DOHH2 (cell line): ENCODE results near the gene CRYBG3.

Experiments used
- EZH2phosphoT487 ChIP-seq: fragments of 200-600 bp; sonication (generic); IDR thresholded peaks from 2 replicates; pipeline ENCODE4 v1.6.1; 2017; ENCODE audit warnings: borderline replicate concordance, mild to moderate bottlenecking, antibody characterized with exemption, low read length, moderate library complexity, mixed read lengths
- TF ChIP-seq, protein P1 (sequence below): fragments of 200-600 bp; sonication (generic); IDR thresholded peaks from one replicate; pipeline ENCODE4 v1.5.1; 2014; ENCODE audit warnings: antibody characterized with exemption, mild to moderate bottlenecking, low read depth, low read length; ENCODE audit not compliant: poor library complexity, severe bottlenecking

DNA sequence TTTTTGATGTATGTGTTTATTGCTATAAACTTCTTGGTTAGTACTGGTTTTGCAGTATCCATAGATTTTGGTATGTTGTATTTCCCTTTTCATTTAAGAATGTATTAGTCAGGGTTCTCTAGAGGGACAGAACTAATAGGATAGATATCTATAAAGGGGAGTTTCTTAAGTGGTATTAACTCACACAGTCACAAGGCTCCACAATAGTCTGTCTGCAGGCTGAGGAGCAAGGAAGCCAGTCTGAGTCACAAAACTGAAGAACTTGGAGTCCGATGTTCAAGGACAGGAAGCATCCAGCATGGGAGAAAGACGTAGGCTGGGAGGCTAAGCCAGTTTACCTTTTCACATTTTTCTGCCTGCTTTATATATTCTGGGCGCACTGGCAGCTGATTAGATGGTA lies 48.9 kb upstream of the CRYBG3 start:
- TF ChIP-seq, protein P1, sequence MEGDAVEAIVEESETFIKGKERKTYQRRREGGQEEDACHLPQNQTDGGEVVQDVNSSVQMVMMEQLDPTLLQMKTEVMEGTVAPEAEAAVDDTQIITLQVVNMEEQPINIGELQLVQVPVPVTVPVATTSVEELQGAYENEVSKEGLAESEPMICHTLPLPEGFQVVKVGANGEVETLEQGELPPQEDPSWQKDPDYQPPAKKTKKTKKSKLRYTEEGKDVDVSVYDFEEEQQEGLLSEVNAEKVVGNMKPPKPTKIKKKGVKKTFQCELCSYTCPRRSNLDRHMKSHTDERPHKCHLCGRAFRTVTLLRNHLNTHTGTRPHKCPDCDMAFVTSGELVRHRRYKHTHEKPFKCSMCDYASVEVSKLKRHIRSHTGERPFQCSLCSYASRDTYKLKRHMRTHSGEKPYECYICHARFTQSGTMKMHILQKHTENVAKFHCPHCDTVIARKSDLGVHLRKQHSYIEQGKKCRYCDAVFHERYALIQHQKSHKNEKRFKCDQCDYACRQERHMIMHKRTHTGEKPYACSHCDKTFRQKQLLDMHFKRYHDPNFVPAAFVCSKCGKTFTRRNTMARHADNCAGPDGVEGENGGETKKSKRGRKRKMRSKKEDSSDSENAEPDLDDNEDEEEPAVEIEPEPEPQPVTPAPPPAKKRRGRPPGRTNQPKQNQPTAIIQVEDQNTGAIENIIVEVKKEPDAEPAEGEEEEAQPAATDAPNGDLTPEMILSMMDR, result no peak
- TF ChIP-seq EZH2phosphoT487, result no peak
